ENCODE measurements around the gene RPUSD2. TPM values are rescaled to one million over a fixed set of nuclear protein-coding genes. Genes with fewer than 3 reads are reported as not detected.

The RPUSD2 gene
- total RNA-seq, 2 donors from 2014 or later: 14.3 to 19.0 TPM

DNA sequence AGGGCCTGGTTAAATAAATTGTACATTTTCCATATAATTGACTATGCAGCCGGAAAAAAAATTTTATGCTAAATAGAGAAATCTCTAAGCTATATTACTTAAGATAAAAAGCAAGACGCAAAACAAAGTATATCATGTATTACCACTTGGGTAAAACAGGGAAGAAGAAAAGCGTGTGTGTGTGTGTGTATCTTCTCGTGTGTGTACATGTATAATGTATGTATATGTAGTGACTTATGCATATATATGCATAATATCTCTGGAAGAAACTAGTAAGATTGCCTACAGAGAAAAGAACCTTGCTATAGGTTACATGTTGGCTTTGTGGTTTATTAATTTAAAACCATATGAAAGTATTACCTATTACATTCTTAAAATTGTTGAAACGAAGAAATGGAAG is 44.0 kb downstream of the RPUSD2 start:
- Mint-ChIP-seq H3K9me3 (no peaks in the 10 kb centered on the region), H3K36me3 (no peaks in the 10 kb centered on the region), H3K27me3 (no peaks in the 10 kb centered on the region), H3K27ac (no peak overlapping the region), H3K4me3 (no peak overlapping the region), H3K4me1 (ENCODE audit: low read depth in 2 of 2) (no peaks in the 10 kb centered on the region)
- DNase-seq (ENCODE audit: low spot score): no peak
- no peak for ATAC-seq

DNA sequence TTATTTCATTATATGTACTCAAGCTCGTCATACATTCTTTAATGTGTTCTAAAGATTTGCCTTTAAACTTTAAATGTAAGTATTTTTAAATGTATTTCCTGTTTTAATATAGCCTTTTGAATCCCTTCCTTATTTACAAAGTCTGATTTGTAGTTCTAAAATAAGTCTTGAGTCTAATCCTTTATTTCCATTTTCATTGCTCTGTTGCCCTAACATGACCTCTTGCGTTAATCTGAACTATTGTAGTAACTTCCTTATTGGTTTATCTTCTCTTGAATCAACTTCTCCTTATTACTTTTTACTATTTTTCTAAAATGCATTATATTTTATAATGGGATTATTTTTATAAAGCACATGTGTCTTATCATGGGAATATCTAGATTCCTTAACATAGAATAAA is 48.9 kb downstream of the RPUSD2 start:
- no peak overlapping the region for H3K27ac Mint-ChIP-seq
- H3K36me3 Mint-ChIP-seq: no peaks in the 10 kb centered on the region
- H3K27me3 Mint-ChIP-seq: no peaks in the 10 kb centered on the region
- no peak overlapping the region for H3K4me3 Mint-ChIP-seq
- DNase-seq (ENCODE audit: low spot score): no peak
- H3K4me1 Mint-ChIP-seq (ENCODE audit: low read depth in 2 of 2): no peaks in the 10 kb centered on the region
- no peaks in the 10 kb centered on the region for H3K9me3 Mint-ChIP-seq
- no peak for ATAC-seq

DNA sequence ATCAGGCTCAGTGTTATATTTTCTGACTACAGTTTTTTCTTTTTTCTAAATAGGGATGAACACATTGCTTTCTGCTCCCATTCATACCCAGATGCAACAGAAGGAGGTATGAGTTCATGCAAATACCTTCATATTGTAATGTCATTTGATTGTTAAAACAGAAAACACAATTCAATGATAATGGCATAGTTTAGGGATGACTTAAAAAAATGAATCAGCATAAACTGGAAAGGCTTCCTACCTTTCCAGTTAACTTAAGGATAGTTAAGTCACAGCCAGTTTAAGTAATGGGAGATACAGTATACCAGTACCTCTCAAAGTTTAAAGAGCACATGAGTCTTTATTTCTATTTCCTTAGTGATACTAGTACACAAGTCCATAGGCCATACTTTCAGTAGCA is 49.8 kb downstream of the RPUSD2 start:
- H3K4me1 Mint-ChIP-seq (ENCODE audit: low read depth in 2 of 2): no peaks in the 10 kb centered on the region
- DNase-seq (ENCODE audit: low spot score): no peak
- H3K36me3 Mint-ChIP-seq: no peaks in the 10 kb centered on the region
- H3K27me3 Mint-ChIP-seq: no peaks in the 10 kb centered on the region
- no peak overlapping the region for H3K4me3 Mint-ChIP-seq
- ATAC-seq: no peak
- no peak overlapping the region for H3K27ac Mint-ChIP-seq
- H3K9me3 Mint-ChIP-seq: no peaks in the 10 kb centered on the region

DNA sequence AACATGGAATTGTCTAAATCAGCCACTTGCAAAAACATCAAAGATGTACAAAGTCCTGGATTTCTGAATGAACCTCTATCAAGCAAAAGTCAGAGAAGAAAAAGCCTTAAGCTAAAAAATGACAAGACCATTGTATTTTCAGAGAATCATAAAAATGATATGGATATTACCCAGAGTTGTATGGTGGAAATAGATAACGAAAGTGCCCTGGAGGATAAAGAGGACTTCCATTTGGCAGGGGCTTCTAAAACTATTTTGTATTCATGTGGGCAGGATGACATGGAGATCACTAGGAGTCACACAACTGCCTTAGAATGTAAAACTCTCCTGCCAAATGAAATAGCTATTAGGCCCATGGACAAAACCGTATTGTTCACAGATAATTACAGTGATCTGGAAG is 54.3 kb downstream of the RPUSD2 start:
- Mint-ChIP-seq H3K27me3 (no peaks in the 10 kb centered on the region), H3K4me3 (no peak overlapping the region), H3K27ac (no peak overlapping the region), H3K4me1 (ENCODE audit: low read depth in 2 of 2) (no peaks in the 10 kb centered on the region), H3K36me3 (no peaks in the 10 kb centered on the region), H3K9me3 (no peaks in the 10 kb centered on the region)
- DNase-seq (ENCODE audit: low spot score) (no peak), ATAC-seq (no peak)

Other genes starting within 250 kb of the RPUSD2 start
- 10 to 100 TPM; 16.7 to 17.5 TPM for gene INAFM2, start 245.6 kb upstream of the RPUSD2 start, total RNA-seq
- under 1 TPM; 0.29 to 0.47 TPM for gene CCDC9B, start 228.4 kb upstream of the RPUSD2 start, total RNA-seq
- gene PHGR1, start 218.3 kb upstream of the RPUSD2 start, total RNA-seq: not detected
- gene DISP2, start 211.1 kb upstream of the RPUSD2 start, total RNA-seq: under 1 TPM; 0.25 to 1.00 TPM
- 10 to 100 TPM; 32.4 to 75.1 TPM for gene KNSTRN, start 186.6 kb upstream of the RPUSD2 start, total RNA-seq
- gene IVD, start 163.5 kb upstream of the RPUSD2 start, total RNA-seq: 100 to 1,000 TPM in 1 of 2 donors, 10 to 100 TPM in 1; 63.3 to 111 TPM
- 10 to 100 TPM; 27.9 to 29.2 TPM for gene BAHD1, start 128.3 kb upstream of the RPUSD2 start, total RNA-seq
- gene CHST14, start 98.3 kb upstream of the RPUSD2 start, total RNA-seq: 10 to 100 TPM in 1 of 2 donors, 1 to 10 TPM in 1; 9.1 to 14.7 TPM
- gene CCDC32, start 4.3 kb upstream of the RPUSD2 start, total RNA-seq: 10 to 100 TPM; 49.0 to 52.5 TPM
- gene KNL1, start 24.9 kb downstream of the RPUSD2 start, total RNA-seq: 10 to 100 TPM; 20.1 to 48.6 TPM
- 10 to 100 TPM; 36.2 to 59.6 TPM for gene RAD51, start 125.9 kb downstream of the RPUSD2 start, total RNA-seq
- 10 to 100 TPM; 35.9 to 72.6 TPM for gene RMDN3, start 186.0 kb downstream of the RPUSD2 start, total RNA-seq
- 10 to 100 TPM in 1 of 2 donors, 1 to 10 TPM in 1; 9.1 to 14.4 TPM for gene GCHFR, start 194.8 kb downstream of the RPUSD2 start, total RNA-seq
- gene C15orf62, start 200.7 kb downstream of the RPUSD2 start, total RNA-seq: under 1 TPM; 0.12 to 0.22 TPM
- 10 to 100 TPM; 17.2 to 39.1 TPM for gene ZFYVE19, start 237.8 kb downstream of the RPUSD2 start, total RNA-seq
- gene DNAJC17, start 238.2 kb downstream of the RPUSD2 start, total RNA-seq: 10 to 100 TPM; 40.4 to 62.6 TPM